ENCODE measurements around the gene ERC2.

GRCh38 chr3:55742832-55743136 is 725.5 kb downstream of the ERC2 start:
- TF ChIP-seq CTCF (IDR thresholded peaks at IDR 0.05), result no peak
- TF ChIP-seq POLR2AphosphoS5 (IDR thresholded peaks at IDR 0.05), result no peak
